ENCODE measurements around the gene GNAT2.

The GNAT2 gene

GRCh38 chr1:109622895-109623294 lies 3.5 kb upstream of the GNAT2 start:
- Histone ChIP-seq H3K4me1 (ENCODE audit: control insufficient read depth, insufficient read depth, low read length) (peaks cover 4% of the 10 kb centered on the region; the same call in 1 of the 2 replicates), H3K27ac (ENCODE audit: extremely low read depth, low read depth, low read length) (no peak overlapping the region), H3K4me3 (ENCODE audit: low read depth, low read length) (no peak overlapping the region), H3K36me3 (ENCODE audit: control insufficient read depth in 2 of 2, insufficient read depth in 1 of 2, low read length in 2 of 2) (peaks cover 4 to 29% of the 10 kb centered on the region in 2 experiments; a peak in 2 of 3 replicates), H3K9me3 (ENCODE audit: control insufficient read depth, insufficient read depth, low read depth, low read length) (no peaks in the 10 kb centered on the region)
- CTCF ChIA-PET = interaction anchor here (0.7 kb wide), 1 partner anchor 491 kb away, joined by 3 read pairs; no protein-coding TSS in a partner anchor
- TF ChIP-seq ZNF335 (tag by site-specific recombination; conservative IDR thresholded peaks at IDR 0.05) = 0 out of 2 replicates have a peak, but pooled peaks have one; percentile 25
- TF ChIP-seq ZNF585B (tag by site-specific recombination; IDR thresholded peaks at IDR 0.05) = no peak
- POLR2A ChIA-PET = no interaction called here

- TF ChIP-seq ZSCAN4 (tag by site-specific recombination; IDR thresholded peaks at IDR 0.05) = no peak
- no peak for TF ChIP-seq SP2 (tag by site-specific recombination; IDR thresholded peaks at IDR 0.05)
- TF ChIP-seq ZNF585B (tag by site-specific recombination; IDR thresholded peaks at IDR 0.05) = no peak
- TF ChIP-seq ZNF169 (tag by site-specific recombination; IDR thresholded peaks at IDR 0.05) = no peak
- TF ChIP-seq ZNF302 (tag by site-specific recombination; IDR thresholded peaks at IDR 0.05; ENCODE audit: low read depth) = no peak
- TF ChIP-seq ZNF341 (tag by site-specific recombination; IDR thresholded peaks at IDR 0.05; ENCODE audit: low read depth) = no peak
- TF ChIP-seq ZXDB (tag by site-specific recombination; IDR thresholded peaks at IDR 0.05) = no peak
- no peak for TF ChIP-seq ZNF624 (tag by site-specific recombination; IDR thresholded peaks at IDR 0.05)
- Histone ChIP-seq H3K9me3 (ENCODE audit: control insufficient read depth, insufficient read depth, low read depth, low read length) (no peaks in the 10 kb centered on the region), H3K27ac (ENCODE audit: extremely low read depth, low read depth, low read length) (no peak overlapping the region), H3K4me1 (ENCODE audit: control insufficient read depth, insufficient read depth, low read length) (peaks cover 4% of the 10 kb centered on the region; the same call in 1 of the 2 replicates), H3K4me3 (ENCODE audit: low read depth, low read length) (no peak overlapping the region), H3K36me3 (ENCODE audit: control insufficient read depth in 2 of 2, insufficient read depth in 1 of 2, low read length in 2 of 2) (peaks cover 0 to 23% of the 10 kb centered on the region in 2 experiments; a peak in 2 of 3 replicates)
- CTCF ChIA-PET = interaction anchor here (0.6 to 1.1 kb wide), 3 partner anchors 76 to 491 kb away, joined by 3 to 4 read pairs (median 3); no protein-coding TSS in a partner anchor
- POLR2A ChIA-PET = interaction anchor here (1.2 kb wide), 1 partner anchor 74 kb away, joined by 3 read pairs; the partner anchor contains the start of gene GNAI3
Measured at GRCh38 chr1:109622137-109622892, 2.9 kb upstream of the GNAT2 start.

GRCh38 chr1:109621379-109622136 lies 2.1 kb upstream of the GNAT2 start:
- Histone ChIP-seq H3K4me3 (ENCODE audit: low read depth, low read length) (peak overlapping the region; percentile 73), H3K9me3 (ENCODE audit: control insufficient read depth, insufficient read depth, low read depth, low read length) (no peaks in the 10 kb centered on the region), H3K4me1 (ENCODE audit: control insufficient read depth, insufficient read depth, low read length) (peaks cover 4% of the 10 kb centered on the region; the same call in 1 of the 2 replicates), H3K36me3 (ENCODE audit: control insufficient read depth in 2 of 2, insufficient read depth in 1 of 2, low read length in 2 of 2) (peaks cover 0 to 15% of the 10 kb centered on the region in 2 experiments; a peak in 1 of 3 replicates), H3K27ac (ENCODE audit: extremely low read depth, low read depth, low read length) (no peak overlapping the region; the same call in 1 of the 2 replicates)
- POLR2A ChIA-PET = interaction anchor here (1.2 kb wide), 1 partner anchor 73 kb away, joined by 3 read pairs; the partner anchor contains the start of gene GNAI3
- CTCF ChIA-PET = interaction anchor here (1.1 kb wide), 1 partner anchor 90 kb away, joined by 4 read pairs; no protein-coding TSS in a partner anchor
- no peak for TF ChIP-seq ZNF830 (tag by site-specific recombination; IDR thresholded peaks at IDR 0.05; ENCODE audit: low read depth)
- TF ChIP-seq ZNF366 (tag by site-specific recombination; conservative IDR thresholded peaks at IDR 0.05) = no peak
- no peak for TF ChIP-seq HOXA7 (CRISPR knock-in tag; IDR thresholded peaks at IDR 0.05; ENCODE audit: borderline replicate concordance)
- TF ChIP-seq ZNF184 (tag by site-specific recombination; IDR thresholded peaks at IDR 0.05) = no peak
- TF ChIP-seq ZSCAN30 (tag by site-specific recombination; IDR thresholded peaks at IDR 0.05) = no peak
- TF ChIP-seq ZNF404 (tag by site-specific recombination; IDR thresholded peaks at IDR 0.05) = no peak
- no peak for TF ChIP-seq ZNF785 (tag by site-specific recombination; IDR thresholded peaks at IDR 0.05)
- TF ChIP-seq ZNF747 (tag by site-specific recombination; IDR thresholded peaks at IDR 0.05) = no peak
- TF ChIP-seq ZNF19 (tag by site-specific recombination; IDR thresholded peaks at IDR 0.05; ENCODE audit: low read depth) = no peak
- TF ChIP-seq ZNF155 (tag by site-specific recombination; IDR thresholded peaks at IDR 0.05) = no peak
- no peak for TF ChIP-seq ZNF791 (tag by site-specific recombination; IDR thresholded peaks at IDR 0.05)
- TF ChIP-seq ZNF596 (tag by site-specific recombination; IDR thresholded peaks at IDR 0.05) = no peak
- no peak for TF ChIP-seq REST (tag by site-specific recombination; IDR thresholded peaks at IDR 0.05)
- TF ChIP-seq BCL6B (tag by site-specific recombination; IDR thresholded peaks at IDR 0.05) = no peak
- TF ChIP-seq ZNF433 (tag by site-specific recombination; IDR thresholded peaks at IDR 0.05; ENCODE audit: low read depth) = no peak
